PC-9 (cell line): ENCODE results near the gene LRRTM4. TPM values are rescaled to one million over a fixed set of nuclear protein-coding genes. Genes with fewer than 3 reads are reported as not detected.

Source experiments
- BruUV-seq: library from RNA; stranded (reverse); fragments of 400-500 nt; replicated peaks from 2 replicates; lab custom pipeline; 2021; lab: Mats Ljungman, UMichigan
- CTCF ChIA-PET: fragments of 300-600 bp; sonication (Branson Sonifier 250); formaldehyde crosslinking; loops from one replicate; lab custom pipeline; 2022; ENCODE audit warnings: antibody characterized with exemption; lab: Charles Lee
- POLR2A ChIA-PET: fragments of 300-600 bp; sonication (Branson Sonifier 250); formaldehyde crosslinking; loops from one replicate; lab custom pipeline; 2022; ENCODE audit warnings: antibody characterized with exemption; ENCODE audit not compliant: unreplicated experiment; lab: Charles Lee
- DNase-seq, 2 experiments: peaks; one replicate each; pipeline versions ENCODE4 v3.0.0 to v3.0.0-alpha.2; 2015 to 2022; ENCODE audit warnings: mixed read lengths in 1 of 2
- H2AFZ ChIP-seq: fragments of 200-600 bp; sonication (generic); 2 replicates; pipeline ENCODE4 v1.8.1; 2017; ENCODE audit warnings: antibody characterized with exemption
- H3F3A ChIP-seq: fragments of 200-600 bp; sonication (generic); 2 replicates; pipeline ENCODE4 v1.8.1; 2017; ENCODE audit warnings: antibody characterized with exemption, mild to moderate bottlenecking, low read depth; ENCODE audit not compliant: insufficient read depth
- H3K27ac ChIP-seq: fragments of 200-600 bp; sonication (generic); 2 replicates; pipeline ENCODE4 v1.6.1; 2016; ENCODE audit warnings: mixed run types
- H3K27me3 ChIP-seq: fragments of 200-600 bp; sonication (generic); 2 replicates; pipeline ENCODE4 v1.6.1; 2016; ENCODE audit warnings: low read depth, mixed run types; ENCODE audit not compliant: insufficient read depth
- H3K36me3 ChIP-seq: fragments of 200-600 bp; sonication (generic); 2 replicates; pipeline ENCODE4 v1.6.1; 2016; ENCODE audit warnings: low read depth, mixed run types
- H3K4me1 ChIP-seq: fragments of 200-600 bp; sonication (generic); replicated peaks from 2 replicates; pipeline ENCODE4 v1.6.1; 2016; ENCODE audit warnings: mixed run types; ENCODE audit not compliant: insufficient read depth
- H3K4me2 ChIP-seq: fragments of 200-600 bp; sonication (generic); 2 replicates; pipeline ENCODE4 v1.6.1; 2017; ENCODE audit warnings: mixed run types
- H3K4me3 ChIP-seq: fragments of 200-600 bp; sonication (generic); 2 replicates; pipeline ENCODE4 v1.6.1; 2016; ENCODE audit warnings: mixed run types
- H3K79me2 ChIP-seq: fragments of 200-600 bp; sonication (generic); 2 replicates; pipeline ENCODE4 v1.6.1; 2017; ENCODE audit warnings: low read depth, mixed run types
- H3K9me2 ChIP-seq: fragments of 200-600 bp; sonication (generic); 2 replicates; pipeline ENCODE4 v1.8.1; 2017; ENCODE audit warnings: mild to moderate bottlenecking; ENCODE audit not compliant: insufficient read depth
- H3K9me3 ChIP-seq: fragments of 200-600 bp; sonication (generic); 2 replicates; pipeline ENCODE4 v1.8.1; 2016; ENCODE audit warnings: low read depth; ENCODE audit not compliant: insufficient read depth
- H4K20me1 ChIP-seq: fragments of 200-600 bp; sonication (generic); 2 replicates; pipeline ENCODE4 v1.8.1; 2017; ENCODE audit not compliant: insufficient read depth
- EZH2 ChIP-seq: fragments of 200-600 bp; sonication (generic); IDR thresholded peaks from 2 replicates; pipeline ENCODE4 v1.8.0; 2017; ENCODE audit warnings: antibody characterized with exemption, low read depth
- intact Hi-C: fragments of 100-400 bp; cut with micrococcal nuclease; formaldehyde crosslinking; loops from one replicate; pipeline ENCODE4 v1.10.0; 2022; ENCODE audit not compliant: unreplicated experiment
- total RNA-seq: library from RNA; stranded (reverse); gene quantifications from 2 replicates; pipeline ENCODE4 v1.2.3, GENCODE V29; 2021
- TF ChIP-seq, protein P1 (sequence below): fragments of 200-600 bp; sonication (generic); conservative IDR thresholded peaks from 2 replicates; pipeline ENCODE4 v1.6.1; 2017; ENCODE audit warnings: mixed run types, antibody characterized with exemption, mild to moderate bottlenecking, moderate library complexity

LRRTM4 gene
- total RNA-seq, 1 experiment from 2014 or later = 2.2 TPM

DNA sequence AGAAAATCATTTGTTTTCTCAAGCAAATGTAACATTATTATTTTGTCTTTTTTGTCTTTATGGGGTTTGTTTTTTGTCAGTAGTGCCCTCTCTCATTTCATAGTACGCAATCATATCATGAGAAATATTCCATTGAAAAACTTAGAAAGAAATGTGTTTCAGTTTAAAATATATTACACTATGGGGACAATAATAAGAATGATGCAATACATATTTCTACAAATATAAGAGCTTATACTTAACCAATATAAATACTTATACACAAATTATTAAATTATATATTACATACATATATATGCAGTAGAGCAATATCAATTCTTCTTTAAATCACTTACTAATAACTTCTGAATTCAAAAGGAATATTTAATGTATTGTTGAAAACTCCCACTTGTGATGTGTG, 13.7 kb downstream of the LRRTM4 start:
- no peak overlapping the region for H3K4me2 ChIP-seq
- no peak overlapping the region for H3K4me3 ChIP-seq
- intact Hi-C loops = no loop called here
- H3K79me2 ChIP-seq = no peaks in the 10 kb centered on the region
- no peaks in the 10 kb centered on the region for H4K20me1 ChIP-seq
- H3K4me1 ChIP-seq = no peaks in the 10 kb centered on the region
- no peak overlapping the region for H2AFZ ChIP-seq
- no peaks in the 10 kb centered on the region for H3K9me3 ChIP-seq
- POLR2A ChIA-PET = no interaction called here
- H3K27me3 ChIP-seq = no peaks in the 10 kb centered on the region
- no peak overlapping the region for H3K27ac ChIP-seq
- no peaks in the 10 kb centered on the region for H3F3A ChIP-seq
- no TSS peak for BruUV-seq
- DNase-seq = no peak
- no peaks in the 10 kb centered on the region for H3K36me3 ChIP-seq
- H3K9me2 ChIP-seq = no peaks in the 10 kb centered on the region
- TF ChIP-seq, protein P1, sequence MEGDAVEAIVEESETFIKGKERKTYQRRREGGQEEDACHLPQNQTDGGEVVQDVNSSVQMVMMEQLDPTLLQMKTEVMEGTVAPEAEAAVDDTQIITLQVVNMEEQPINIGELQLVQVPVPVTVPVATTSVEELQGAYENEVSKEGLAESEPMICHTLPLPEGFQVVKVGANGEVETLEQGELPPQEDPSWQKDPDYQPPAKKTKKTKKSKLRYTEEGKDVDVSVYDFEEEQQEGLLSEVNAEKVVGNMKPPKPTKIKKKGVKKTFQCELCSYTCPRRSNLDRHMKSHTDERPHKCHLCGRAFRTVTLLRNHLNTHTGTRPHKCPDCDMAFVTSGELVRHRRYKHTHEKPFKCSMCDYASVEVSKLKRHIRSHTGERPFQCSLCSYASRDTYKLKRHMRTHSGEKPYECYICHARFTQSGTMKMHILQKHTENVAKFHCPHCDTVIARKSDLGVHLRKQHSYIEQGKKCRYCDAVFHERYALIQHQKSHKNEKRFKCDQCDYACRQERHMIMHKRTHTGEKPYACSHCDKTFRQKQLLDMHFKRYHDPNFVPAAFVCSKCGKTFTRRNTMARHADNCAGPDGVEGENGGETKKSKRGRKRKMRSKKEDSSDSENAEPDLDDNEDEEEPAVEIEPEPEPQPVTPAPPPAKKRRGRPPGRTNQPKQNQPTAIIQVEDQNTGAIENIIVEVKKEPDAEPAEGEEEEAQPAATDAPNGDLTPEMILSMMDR = no peak
- TF ChIP-seq EZH2 = no peak
- CTCF ChIA-PET = no interaction called here

DNA sequence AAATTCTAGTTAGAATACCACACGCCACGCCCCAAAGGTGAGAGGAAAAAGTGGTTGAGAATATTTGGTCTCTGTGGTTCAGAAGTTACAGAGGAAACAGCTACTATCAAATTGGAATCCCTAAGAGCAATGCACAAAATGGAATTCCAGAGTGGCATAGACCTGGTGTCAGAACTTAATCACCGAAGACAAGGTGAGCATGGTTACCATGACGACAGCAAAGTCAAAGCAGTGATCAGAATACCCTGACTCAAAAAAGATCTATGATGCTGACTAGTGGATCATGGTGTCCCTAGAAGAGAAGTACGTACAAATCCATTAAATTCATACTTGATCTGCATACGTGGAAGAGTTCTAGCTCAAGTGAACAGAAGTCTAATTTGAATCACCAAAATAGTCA, 14.5 kb downstream of the LRRTM4 start:
- Histone ChIP-seq H3F3A (no peaks in the 10 kb centered on the region), H3K4me3 (no peak overlapping the region), H2AFZ (no peak overlapping the region), H3K79me2 (no peaks in the 10 kb centered on the region), H3K27ac (no peak overlapping the region), H4K20me1 (no peaks in the 10 kb centered on the region), H3K27me3 (no peaks in the 10 kb centered on the region), H3K9me3 (no peaks in the 10 kb centered on the region), H3K4me2 (no peak overlapping the region), H3K9me2 (no peaks in the 10 kb centered on the region), H3K4me1 (no peaks in the 10 kb centered on the region), H3K36me3 (no peaks in the 10 kb centered on the region)
- intact Hi-C loops = no loop called here
- ChIA-PET POLR2A (no interaction called here), CTCF (no interaction called here)
- TF ChIP-seq, protein P1 = no peak
- TF ChIP-seq EZH2 = no peak
- no TSS peak for BruUV-seq
- DNase-seq = no peak

DNA sequence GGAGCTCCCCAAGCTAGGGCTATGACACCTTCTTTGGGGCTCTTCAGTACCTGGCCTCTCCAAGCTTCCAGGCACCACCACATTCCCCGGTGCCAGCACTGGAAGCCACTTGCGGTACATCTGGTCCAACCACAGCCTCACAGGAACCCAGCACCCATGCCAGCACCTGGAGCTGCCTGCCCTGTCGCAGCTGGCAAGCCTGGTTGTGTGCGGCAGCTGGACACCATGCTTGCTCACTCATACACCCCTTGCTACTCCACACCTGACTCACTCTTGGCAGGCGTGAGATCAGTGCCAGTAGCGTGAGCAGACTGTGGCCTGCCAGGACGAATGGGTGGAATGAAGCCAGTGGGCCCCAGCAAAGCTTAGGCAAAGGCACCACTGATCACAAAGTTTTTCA, 34.0 kb downstream of the LRRTM4 start:
- Histone ChIP-seq H4K20me1 (no peaks in the 10 kb centered on the region), H3K9me2 (no peaks in the 10 kb centered on the region), H3K4me3 (no peak overlapping the region), H3K4me1 (no peaks in the 10 kb centered on the region), H2AFZ (no peak overlapping the region), H3K4me2 (no peak overlapping the region), H3K36me3 (no peaks in the 10 kb centered on the region), H3K27ac (no peak overlapping the region), H3K9me3 (no peaks in the 10 kb centered on the region), H3K79me2 (no peaks in the 10 kb centered on the region), H3F3A (no peaks in the 10 kb centered on the region), H3K27me3 (no peaks in the 10 kb centered on the region)
- TF ChIP-seq EZH2 = no peak
- TF ChIP-seq, protein P1 = no peak
- DNase-seq = no peak
- ChIA-PET POLR2A (no interaction called here), CTCF (no interaction called here)
- no TSS peak for BruUV-seq
- intact Hi-C loops = no loop called here
